Right hindlimb (tissue), 1 donor: ENCODE results near the gene CEP250.
A peak's percentile ranks its signal among the peaks of the same experiment; 100 is the strongest.
"Not testable (repeated sequence)": the region's sequence is repeated elsewhere in the genome, so short reads cannot be mapped to it uniquely, and the experiment has no call there.

Source experiments
- DNase-seq: peaks from one replicate; pipeline ENCODE4 v3.0.0-alpha.2; 2018

CEP250 gene

DNA sequence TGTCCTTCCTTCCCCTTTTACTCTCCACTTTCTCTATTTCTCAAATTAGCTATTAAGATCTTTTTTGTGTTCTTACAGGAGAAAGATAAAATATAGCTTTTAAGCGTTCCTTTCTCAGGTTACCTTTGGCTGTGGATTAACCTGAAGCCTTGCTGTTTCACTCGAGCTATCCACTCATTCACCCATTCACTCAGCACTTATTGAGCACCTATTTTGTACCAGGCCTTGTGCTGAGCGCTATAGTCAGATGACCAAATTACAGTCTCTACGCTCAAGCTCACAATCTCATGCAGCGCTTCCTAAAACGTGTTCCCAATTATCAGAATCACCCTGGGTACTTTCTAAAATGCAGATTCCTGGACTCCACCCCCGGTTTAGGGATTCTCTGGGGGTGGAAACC lies 1.8 kb upstream of the CEP250 start:
- no peak for DNase-seq

GRCh38 chr20:35456700-35457099 lies 1.3 kb downstream of the CEP250 start:
- DNase-seq, result not testable (repeated sequence)

GRCh38 chr20:35457539-35457938 lies 2.1 kb downstream of the CEP250 start:
- DNase-seq, result not testable (repeated sequence)

- DNase-seq, result no peak
Observed at GRCh38 chr20:35458388-35458787, 3.0 kb downstream of the CEP250 start.

DNA sequence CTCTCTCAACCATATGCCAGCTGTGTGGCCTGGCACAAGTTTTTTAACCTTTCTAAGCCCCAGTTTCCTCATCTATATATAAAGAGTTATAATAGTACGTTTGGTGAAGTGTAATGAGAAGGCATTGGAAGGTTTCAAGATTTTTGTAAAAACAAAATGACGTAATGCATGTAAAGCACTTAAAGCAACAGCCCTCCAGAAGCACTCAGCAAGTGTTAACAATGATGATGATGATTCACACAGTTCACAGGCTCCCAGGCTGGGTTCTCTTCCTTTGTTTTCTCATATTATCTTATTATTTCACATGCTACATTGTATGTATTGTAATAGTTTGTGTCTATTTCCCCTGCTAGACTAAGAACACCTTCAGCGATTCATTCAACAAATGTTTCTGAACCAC lies 6.2 kb downstream of the CEP250 start:
- DNase-seq, result no peak

DNA sequence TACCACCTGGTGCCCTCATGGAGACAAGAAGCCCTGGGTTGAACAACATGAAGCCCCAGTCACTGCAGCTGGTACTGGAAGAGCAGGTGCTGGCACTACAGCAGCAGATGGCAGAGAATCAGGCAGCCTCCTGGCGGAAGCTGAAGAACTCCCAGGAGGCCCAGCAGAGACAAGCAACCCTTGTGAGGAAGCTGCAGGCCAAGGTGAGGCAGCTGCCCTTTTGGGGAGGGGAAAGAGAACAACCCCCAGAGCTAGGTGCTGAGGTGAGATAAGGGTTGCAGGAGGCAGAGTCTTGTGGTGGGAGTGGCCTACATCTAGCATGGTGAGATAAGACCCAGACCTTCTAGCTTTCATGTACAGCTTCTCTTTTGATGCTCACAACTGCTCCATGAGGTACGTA lies 7.0 kb downstream of the CEP250 start:
- DNase-seq, result no peak

DNA sequence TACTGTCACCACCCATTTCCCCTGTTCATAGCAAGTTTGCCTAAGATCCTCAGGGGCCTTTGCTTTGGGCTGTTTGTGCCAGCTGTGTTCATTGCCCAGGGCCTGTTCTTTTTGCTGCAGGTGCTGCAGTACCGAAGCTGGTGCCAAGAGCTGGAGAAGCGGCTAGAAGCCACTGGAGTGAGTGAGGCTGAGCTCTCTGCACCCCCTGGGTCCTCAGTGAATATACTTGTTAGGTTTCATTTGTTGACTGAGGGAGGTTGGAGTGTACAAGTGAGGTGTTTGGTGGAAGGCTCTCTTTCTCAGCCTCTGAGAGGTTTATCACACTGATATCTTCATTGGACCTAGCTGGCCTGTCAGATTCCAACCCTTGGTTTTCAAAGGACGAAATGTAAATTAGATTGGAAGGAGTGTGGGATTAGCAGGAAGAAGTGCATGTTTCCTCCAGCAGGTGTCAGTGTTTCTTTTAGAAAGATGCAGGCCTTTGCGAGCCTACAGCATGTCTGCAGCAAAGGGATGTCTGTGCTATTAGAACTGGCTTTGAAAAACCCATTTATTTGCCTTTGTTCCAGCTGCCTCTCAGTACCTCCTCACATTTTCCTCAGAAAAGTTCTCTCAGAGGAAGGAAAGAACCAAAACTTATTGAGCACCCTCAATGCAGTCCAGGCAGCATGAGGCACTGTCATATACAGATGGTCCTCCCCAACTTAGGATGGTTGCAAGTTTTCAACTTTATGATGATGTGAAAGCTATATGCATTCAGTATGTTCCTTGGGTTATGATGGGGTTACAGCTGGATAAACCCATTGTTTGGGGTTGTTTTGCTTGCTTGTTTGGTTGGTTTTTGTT lies 8.3 kb downstream of the CEP250 start:
- peak; percentile 58 for DNase-seq

- DNase-seq, result peak; percentile 74
Observed at GRCh38 chr20:35465976-35466375, 10.6 kb downstream of the CEP250 start.

DNA sequence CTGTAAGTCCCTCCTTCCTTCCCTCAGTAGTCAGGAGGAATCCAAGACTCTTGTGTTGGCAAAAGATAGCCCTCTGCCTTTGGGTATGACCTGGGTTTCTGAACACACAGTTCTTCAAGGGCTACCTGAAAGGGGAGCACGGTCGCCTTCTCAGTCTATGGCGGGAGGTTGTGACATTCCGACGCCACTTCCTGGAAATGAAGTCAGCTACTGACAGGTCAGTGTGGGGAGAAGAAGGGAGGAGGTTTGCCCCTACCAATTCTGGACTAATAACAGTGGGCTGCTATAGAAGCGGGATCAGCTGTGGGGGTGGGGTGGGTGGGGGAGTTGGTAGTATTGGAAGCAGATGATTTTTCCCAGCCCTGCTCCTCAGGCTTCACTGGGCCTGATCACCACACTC lies 11.5 kb downstream of the CEP250 start:
- DNase-seq, result no peak

GRCh38 chr20:35467339-35468224 lies 12.2 kb downstream of the CEP250 start:
- DNase-seq, result no peak

DNA sequence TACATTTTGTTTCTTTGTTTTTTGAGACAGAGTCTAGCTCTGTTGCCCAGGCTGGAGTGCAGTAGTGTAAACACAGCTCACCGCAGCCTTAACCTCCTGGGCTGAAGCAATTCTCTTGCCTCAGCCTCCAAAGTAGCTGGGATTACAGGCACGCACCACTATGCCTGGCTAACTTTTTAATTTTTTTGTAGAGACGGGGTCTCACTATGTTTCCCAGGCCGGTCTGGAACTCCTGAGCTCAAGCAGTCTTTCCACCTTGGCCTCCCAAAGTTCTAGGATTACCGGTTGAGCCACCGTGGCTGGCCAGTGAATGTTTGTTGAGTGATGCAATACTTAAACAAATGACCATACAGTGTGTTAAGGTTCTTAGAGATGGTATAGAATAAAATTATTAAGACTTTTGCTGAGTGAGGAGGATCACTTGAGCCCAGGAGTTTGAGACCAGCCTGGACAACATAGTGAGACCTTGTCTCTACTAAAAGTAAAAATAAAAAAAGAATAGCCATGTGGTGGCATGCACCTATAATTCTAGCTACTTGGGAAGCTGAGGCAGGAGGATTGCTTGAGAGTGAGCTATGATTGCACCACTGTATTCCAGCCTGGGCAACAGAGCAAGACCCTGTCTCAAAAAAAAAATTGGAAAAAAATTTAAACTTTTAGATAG lies 13.4 kb downstream of the CEP250 start:
- no peak for DNase-seq

DNA sequence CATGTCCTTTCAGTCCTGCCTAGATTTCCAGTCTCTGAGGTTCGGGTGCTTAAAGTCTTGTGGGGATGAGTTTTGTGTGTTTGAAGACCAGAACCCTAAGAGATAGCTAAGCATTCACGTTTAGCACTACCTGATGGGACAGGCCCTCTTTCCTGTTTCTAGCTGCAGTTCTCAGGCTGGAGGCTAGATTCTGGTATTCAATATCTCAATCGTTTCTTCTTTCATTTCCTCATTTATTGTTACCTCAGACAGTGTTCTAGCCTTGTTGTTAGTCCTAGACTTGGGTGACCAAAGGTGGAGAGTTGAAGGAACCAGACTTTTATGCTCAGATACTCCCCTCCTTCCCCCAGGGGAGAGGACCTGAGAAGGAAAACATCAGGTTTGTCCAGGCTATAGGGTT lies 16.8 kb downstream of the CEP250 start:
- no peak for DNase-seq

- DNase-seq, result no peak
Observed at GRCh38 chr20:35473684-35474083, 18.3 kb downstream of the CEP250 start.

GRCh38 chr20:35474303-35474871 lies 19.0 kb downstream of the CEP250 start:
- no peak for DNase-seq

DNA sequence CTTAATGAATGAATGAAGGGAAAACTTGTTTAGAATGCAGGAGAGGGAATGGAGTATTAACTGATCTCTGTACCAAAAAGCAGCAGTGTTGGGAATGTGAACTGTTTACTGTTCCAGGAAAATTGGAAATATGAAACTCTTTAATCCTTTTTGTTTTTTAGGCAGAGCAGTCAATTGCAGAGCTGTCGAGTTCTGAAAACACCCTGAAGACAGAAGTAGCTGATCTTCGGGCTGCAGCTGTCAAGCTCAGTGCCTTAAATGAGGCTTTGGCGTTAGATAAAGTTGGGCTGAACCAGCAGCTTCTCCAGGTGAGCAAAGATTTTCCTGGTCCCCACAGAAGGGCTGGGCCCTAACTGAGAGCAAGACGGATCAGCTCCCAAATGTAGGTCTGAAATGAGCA lies 20.9 kb downstream of the CEP250 start:
- DNase-seq, result no peak

- DNase-seq, result no peak
Observed at GRCh38 chr20:35478804-35479472, 23.5 kb downstream of the CEP250 start.

DNA sequence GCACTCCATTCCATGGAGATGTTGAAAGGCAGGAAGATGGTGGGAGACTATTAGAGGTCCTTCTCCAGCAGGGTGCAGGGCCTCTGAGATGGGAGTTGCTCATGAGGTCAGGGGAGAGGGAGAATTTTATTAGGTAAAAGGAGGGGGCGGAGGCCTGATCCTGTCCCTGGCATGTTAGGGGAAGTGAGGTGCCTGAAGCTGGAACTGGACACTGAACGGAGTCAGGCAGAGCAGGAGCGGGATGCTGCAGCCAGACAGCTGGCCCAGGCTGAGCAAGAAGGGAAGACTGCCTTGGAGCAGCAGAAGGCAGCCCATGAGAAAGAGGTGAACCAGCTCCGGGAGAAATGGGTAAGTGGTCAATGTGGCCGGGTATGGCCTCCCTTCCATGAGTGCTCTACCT lies 24.4 kb downstream of the CEP250 start:
- DNase-seq, result no peak

DNA sequence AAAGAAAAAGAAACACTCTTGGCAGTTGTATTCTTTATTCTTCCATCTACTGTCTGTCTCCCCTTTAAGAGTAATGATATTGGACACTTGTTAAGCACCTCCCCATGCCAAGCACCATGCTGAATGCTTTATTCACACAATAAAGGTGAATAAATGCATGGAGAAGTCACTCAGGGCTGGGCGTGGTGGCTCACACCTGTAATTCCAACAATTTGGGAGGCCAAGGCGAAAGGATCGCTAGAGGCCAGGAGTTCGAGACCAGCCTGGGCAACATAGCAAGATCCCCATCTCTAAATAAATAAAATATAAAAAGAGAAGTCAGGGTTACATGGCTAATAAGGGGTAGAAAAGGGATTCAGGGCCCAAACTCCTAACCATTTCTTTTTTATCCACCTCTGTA lies 32.1 kb downstream of the CEP250 start:
- DNase-seq, result no peak

DNA sequence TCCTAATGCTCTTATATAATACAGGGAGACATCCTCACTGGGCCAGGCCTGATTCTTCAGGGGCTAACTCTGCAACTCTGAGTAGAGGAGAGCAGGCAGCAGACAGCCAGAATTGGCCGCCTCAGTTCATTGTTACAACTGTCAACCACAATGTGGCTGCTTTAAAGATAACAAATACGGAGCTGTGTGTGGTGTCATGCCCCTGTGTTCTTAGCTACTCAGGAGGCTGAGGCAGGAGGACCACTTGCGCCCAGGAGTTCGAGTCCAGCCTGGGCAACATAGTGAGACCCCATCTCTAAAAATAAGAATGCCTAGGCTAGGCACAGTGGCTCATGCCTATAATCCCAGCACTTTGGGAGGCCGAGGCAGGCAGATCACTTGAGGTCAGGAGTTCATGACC lies 34.3 kb downstream of the CEP250 start:
- DNase-seq, result no peak

- no peak for DNase-seq
Observed at GRCh38 chr20:35490736-35491181, 35.4 kb downstream of the CEP250 start.

DNA sequence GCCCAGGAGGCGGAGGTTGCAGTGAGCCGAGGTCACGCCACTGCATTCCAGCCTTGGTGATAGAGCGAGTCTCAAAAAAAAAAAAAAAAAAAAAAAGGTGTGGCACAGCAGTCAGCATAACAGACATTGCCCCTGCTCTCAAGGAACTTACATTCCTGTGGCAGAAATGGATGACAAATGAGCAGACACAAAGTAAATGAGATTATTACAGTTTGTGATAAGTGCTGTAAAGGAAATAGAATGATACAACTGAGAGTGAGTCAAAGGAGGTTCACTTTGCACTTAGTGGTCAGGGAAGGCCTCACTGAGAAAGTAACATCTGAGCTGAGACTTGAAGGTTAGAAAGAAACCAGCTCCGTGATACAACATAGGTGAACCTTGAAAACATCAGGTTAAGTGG lies 36.4 kb downstream of the CEP250 start:
- no peak for DNase-seq

- DNase-seq, result no peak
Observed at GRCh38 chr20:35492352-35492751, 37.0 kb downstream of the CEP250 start.
